ENCODE results near the gene CREBBP.

CREBBP gene

DNA sequence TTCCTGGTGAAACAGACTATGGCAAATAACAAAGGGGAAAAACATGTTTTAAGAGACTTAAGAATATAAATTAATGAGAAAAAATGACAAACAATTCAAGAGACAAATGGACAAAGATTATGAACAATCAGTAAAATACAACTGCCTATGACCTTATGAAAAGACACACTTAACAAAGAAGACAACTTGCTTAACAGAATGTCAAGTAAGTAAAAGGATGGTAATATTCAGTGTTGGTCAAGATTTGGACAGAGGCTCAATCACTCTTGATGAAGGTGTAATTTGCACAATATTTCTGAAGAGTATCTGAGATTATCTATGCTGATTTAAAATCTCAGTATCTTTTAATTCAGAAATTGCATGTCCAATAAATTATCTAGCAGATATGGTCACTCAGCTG lies 34.4 kb downstream of the CREBBP start:
- H3K4me3 ChIP-seq (replicated peaks in 1 of 2; ENCODE audit: low read depth in 2 of 2, low read length in 2 of 2): no peak overlapping the region
- no peak for DNase-seq (ENCODE audit: low read depth in 2 of 2)
- TF ChIP-seq, protein P1, sequence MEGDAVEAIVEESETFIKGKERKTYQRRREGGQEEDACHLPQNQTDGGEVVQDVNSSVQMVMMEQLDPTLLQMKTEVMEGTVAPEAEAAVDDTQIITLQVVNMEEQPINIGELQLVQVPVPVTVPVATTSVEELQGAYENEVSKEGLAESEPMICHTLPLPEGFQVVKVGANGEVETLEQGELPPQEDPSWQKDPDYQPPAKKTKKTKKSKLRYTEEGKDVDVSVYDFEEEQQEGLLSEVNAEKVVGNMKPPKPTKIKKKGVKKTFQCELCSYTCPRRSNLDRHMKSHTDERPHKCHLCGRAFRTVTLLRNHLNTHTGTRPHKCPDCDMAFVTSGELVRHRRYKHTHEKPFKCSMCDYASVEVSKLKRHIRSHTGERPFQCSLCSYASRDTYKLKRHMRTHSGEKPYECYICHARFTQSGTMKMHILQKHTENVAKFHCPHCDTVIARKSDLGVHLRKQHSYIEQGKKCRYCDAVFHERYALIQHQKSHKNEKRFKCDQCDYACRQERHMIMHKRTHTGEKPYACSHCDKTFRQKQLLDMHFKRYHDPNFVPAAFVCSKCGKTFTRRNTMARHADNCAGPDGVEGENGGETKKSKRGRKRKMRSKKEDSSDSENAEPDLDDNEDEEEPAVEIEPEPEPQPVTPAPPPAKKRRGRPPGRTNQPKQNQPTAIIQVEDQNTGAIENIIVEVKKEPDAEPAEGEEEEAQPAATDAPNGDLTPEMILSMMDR (IDR thresholded peaks at IDR 0.05; ENCODE audit: low read depth, low read length): no peak

DNA sequence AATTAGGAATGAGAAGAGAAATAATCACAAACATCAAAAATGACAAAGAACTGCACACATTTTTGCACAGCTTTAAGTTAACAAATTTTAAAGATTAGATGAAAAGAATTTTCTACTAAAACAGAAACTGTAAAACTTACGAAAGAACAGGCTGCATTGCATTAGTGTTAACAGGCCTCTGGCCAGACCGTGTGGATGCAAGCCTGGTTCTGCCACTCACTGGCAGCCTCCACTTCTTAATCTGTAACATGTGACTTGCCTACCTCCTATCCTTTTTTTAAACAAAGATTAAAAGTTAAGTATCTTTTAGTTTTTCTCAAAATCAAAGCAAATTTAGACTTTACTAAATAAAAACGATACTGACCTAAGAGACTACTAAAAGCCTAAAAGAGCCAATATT lies 37.5 kb downstream of the CREBBP start:
- TF ChIP-seq, protein P1 (IDR thresholded peaks at IDR 0.05; ENCODE audit: low read depth, low read length): no peak
- DNase-seq (ENCODE audit: low read depth in 2 of 2): peak in 1 of 2 donors; percentile 56
- H3K4me3 ChIP-seq (replicated peaks in 1 of 2; ENCODE audit: low read depth in 2 of 2, low read length in 2 of 2): no peak overlapping the region

DNA sequence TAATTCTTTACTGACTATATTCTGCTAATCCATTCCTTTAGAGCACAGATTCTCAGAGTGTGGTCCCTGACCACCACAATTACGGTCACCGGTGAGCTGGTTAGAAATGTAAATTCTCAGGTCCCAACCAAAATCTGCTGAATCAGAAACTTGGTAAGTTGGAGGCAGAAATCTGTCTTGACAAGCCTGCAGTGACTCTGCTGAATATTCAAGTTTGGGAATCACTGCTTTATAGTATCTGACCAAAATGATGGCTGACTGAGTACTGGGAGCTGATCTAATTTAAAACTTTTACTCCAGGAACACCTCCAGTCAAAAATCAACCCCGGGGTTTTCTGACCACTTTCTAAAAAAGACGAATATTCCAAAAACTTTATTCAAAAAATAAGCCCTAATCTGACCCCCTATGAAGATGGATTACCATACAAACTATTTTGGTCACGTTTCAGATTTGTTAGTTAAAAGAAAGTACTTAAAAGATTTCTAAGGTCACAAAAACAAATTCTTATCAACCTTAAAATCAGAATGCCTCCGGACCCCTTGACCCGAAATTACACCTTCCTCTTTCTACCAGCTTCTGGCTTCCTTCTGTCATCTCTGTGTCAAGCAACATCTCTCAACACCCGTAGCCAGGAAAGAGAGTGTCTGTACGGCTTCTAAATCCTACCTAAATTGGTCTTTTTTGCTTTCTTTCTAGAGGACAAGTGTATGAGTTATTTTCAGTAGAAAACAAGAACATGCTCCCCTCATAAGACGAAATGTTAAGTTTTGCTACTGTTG lies 38.6 kb downstream of the CREBBP start:
- TF ChIP-seq, protein P1 (IDR thresholded peaks at IDR 0.05; ENCODE audit: low read depth, low read length): no peak
- DNase-seq (ENCODE audit: low read depth in 2 of 2): no peak
- no peak overlapping the region for H3K4me3 ChIP-seq (replicated peaks in 1 of 2; ENCODE audit: low read depth in 2 of 2, low read length in 2 of 2)

DNA sequence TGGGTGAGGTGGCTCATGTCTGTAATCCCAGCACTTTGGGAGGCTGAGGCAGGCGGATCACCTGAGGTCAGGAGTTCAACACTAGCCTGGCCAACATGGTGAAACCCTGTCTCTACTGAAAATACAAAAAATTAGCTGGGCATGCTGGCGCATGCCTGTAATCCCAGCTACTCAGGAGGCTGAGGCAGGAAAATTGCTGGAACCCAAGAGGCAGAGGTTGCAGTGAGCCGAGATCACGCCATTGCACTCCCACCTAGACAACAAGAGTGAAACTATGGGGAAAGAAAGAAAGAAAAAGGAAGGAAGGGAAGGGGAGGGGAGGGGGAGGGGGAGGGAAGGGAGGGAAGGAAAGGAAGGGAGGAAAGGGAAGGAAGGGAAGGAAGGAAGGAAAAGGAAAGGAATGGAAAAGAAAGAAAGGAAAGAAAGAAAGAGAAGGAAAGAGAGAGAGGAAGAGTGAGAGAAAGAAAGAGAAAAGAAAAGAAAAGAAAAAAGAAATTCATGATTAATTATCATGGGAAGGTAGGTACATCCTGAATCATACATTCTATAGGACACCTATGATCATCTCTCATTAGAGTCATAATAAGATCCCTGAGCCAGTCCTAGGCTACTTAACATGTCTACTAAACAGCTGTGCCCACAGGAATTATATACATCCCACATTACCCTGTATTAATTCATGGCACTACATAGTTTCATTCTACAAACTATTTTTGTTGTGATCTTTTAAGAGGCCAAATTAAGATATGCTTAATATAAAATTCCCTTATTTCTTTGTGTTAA lies 40.9 kb downstream of the CREBBP start:
- DNase-seq (ENCODE audit: low read depth in 2 of 2): no peak
- TF ChIP-seq, protein P1 (IDR thresholded peaks at IDR 0.05; ENCODE audit: low read depth, low read length): no peak
- H3K4me3 ChIP-seq (replicated peaks in 1 of 2; ENCODE audit: low read depth in 2 of 2, low read length in 2 of 2): no peak overlapping the region

DNA sequence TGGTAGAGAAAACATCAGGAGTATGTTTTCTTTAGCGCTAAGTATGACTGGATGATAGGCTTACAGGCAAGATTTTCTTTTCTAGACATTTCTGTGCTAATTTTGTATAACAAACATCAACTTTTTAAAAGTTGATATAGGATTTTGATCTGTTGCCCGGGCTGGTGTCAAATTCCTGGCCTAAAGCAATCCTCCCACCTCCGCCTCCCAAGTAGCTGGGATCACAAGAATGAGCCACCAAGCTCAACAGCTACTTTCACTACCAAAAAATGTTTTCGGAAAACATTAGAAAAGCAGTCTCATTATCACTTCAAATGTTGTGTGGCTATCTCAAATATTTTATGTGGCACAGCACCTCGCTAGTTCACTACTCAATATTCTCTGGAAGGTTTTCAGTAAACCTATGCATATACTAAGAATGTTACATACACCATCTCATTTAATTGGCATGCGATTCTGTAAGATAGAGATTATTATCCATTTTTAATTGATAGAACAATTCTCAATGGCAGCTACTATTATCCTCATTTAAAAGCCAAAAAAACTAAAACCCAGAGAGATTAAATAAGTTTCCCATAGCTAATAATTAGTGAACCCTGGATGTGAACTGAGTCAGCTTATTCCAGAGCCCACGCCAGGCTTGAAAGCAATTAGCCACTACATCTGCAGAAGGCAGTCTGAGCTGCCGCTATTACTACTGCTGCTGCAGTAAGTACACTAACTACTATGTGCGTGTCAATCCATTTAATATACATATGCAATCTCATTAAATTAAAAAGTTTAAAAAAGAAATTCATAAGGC lies 41.7 kb downstream of the CREBBP start:
- peak in 1 of 2 donors; percentile 56 for DNase-seq (ENCODE audit: low read depth in 2 of 2)
- TF ChIP-seq, protein P1 (IDR thresholded peaks at IDR 0.05; ENCODE audit: low read depth, low read length): no peak
- no peak overlapping the region for H3K4me3 ChIP-seq (replicated peaks in 1 of 2; ENCODE audit: low read depth in 2 of 2, low read length in 2 of 2)

DNA sequence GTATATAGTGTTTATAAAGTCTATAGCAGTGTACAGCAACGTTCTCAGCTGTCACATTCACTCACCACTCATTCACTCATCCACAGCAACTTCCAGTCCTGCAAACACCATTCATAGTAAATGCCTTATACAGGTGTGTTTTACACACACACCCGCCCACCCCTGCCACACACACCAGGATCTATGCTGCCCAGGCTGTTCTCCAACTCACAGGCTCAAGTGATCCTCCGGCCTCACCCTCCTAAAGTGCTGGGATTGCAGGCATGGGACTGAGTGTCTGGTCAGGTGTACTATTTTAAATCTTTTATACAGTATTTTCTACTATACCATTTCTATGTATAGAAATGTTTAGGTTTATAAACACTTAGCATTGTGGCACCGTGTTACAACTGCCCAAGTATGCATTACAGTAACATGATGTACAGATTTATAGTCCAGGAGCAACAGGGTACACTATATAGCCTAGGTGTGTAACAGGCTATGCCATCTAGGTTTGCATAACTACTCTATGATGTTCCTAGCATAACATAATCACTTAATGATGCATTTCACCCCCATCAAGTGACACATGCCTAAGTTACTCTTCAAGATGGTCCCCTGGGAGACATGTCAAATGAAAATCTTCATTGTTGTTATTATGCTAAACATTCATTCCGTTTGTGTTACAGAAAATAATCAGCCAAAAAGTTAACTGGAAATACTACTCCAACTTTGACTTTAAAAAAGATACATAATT lies 42.5 kb downstream of the CREBBP start:
- no peak overlapping the region for H3K4me3 ChIP-seq (replicated peaks in 1 of 2; ENCODE audit: low read depth in 2 of 2, low read length in 2 of 2)
- TF ChIP-seq, protein P1 (IDR thresholded peaks at IDR 0.05; ENCODE audit: low read depth, low read length): no peak
- no peak for DNase-seq (ENCODE audit: low read depth in 2 of 2)

Data from cardiac fibroblast (primary cell).